ENCODE data around the gene SLC18A3. TPM values are rescaled to one million over a fixed set of nuclear protein-coding genes. Genes with fewer than 3 reads are reported as not detected.

SLC18A3 gene
- total RNA-seq, 2 experiments from 2014 or later: not detected

DNA sequence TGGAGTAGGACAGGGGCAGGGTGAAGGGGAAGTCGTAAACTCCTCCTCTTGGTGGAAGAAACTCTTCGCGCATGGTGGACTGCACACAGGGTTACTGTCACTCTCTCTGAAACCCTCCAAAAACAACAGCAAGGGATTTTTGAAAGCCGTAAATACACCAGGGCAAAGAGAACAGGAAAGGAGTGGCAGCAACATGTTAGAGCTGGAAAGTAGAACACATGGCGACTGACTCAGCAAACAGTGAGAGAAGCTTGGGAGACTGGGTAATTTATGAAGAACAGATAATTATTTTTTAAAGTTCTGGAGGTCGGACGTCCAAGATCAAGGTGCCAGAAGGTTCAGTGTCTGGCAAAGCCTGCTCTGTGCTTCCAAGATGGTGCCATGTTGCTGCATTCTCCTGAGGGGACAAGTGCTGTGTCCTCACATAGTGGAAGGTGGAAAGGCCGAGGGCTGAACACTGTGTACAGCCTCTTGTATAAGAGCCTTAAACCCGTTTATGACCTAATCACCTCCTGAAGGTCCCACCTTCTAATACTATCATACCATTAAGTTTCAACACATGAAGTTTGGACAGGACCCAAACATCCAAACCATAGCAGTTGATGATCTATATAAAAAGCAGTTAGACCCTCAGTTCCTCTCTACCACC lies 46.9 kb downstream of the SLC18A3 start:
- no peak overlapping the region for H3K27ac Mint-ChIP-seq
- intact Hi-C loops (cut with micrococcal nuclease): no loop called here
- no peak for DNase-seq
- no peak for ATAC-seq
- H3K27me3 Mint-ChIP-seq: peaks cover 4% of the 10 kb centered on the region
- POLR2A ChIA-PET: no interaction called here
- H3K36me3 Mint-ChIP-seq (ENCODE audit: low read depth): peaks cover 3% of the 10 kb centered on the region
- no peak for TF ChIP-seq CTCF (IDR thresholded peaks at IDR 0.05)
- H3K9me3 Mint-ChIP-seq: peaks cover 4% of the 10 kb centered on the region
- CTCF ChIA-PET: interaction anchor here (1.1 kb wide), 1 partner anchor 22 kb away, joined by 3 read pairs; no protein-coding TSS in a partner anchor
- H3K4me1 Mint-ChIP-seq (ENCODE audit: low read depth): no peaks in the 10 kb centered on the region
- no peak overlapping the region for H3K4me3 Mint-ChIP-seq

- Mint-ChIP-seq H3K27ac (no peak overlapping the region), H3K36me3 (ENCODE audit: low read depth) (peaks cover 3% of the 10 kb centered on the region), H3K27me3 (peaks cover 4% of the 10 kb centered on the region), H3K4me1 (ENCODE audit: low read depth) (no peaks in the 10 kb centered on the region), H3K9me3 (peaks cover 4% of the 10 kb centered on the region), H3K4me3 (no peak overlapping the region)
- ATAC-seq (no peak), DNase-seq (no peak)
- ChIA-PET POLR2A (no interaction called here), CTCF (interaction anchor here (1.1 kb wide), 1 partner anchor 23 kb away, joined by 3 read pairs; no protein-coding TSS in a partner anchor)
- no peak for TF ChIP-seq CTCF (IDR thresholded peaks at IDR 0.05)
- intact Hi-C loops (cut with micrococcal nuclease): no loop called here
Observed at GRCh38 chr10:49657606-49658005, 47.5 kb downstream of the SLC18A3 start.

- no peaks in the 10 kb centered on the region for H3K4me1 Mint-ChIP-seq (ENCODE audit: low read depth)
- ATAC-seq (no peak), DNase-seq (no peak)
- peaks cover 3% of the 10 kb centered on the region for H3K27me3 Mint-ChIP-seq
- ChIA-PET POLR2A (no interaction called here), CTCF (no interaction called here)
- intact Hi-C loops (cut with micrococcal nuclease): no loop called here
- peaks cover 3% of the 10 kb centered on the region for H3K36me3 Mint-ChIP-seq (ENCODE audit: low read depth)
- TF ChIP-seq CTCF (IDR thresholded peaks at IDR 0.05): no peak
- no peak overlapping the region for H3K4me3 Mint-ChIP-seq
- H3K27ac Mint-ChIP-seq: no peak overlapping the region
- peaks cover 4% of the 10 kb centered on the region for H3K9me3 Mint-ChIP-seq
Observed at GRCh38 chr10:49661140-49661856, 51.2 kb downstream of the SLC18A3 start.

Other genes with a start within 250 kb of the SLC18A3 start
- not detected for gene DRGX, start 214.2 kb upstream of the SLC18A3 start, total RNA-seq
- 10 to 100 TPM; 19.1 to 21.8 TPM for gene ERCC6, start 71.2 kb upstream of the SLC18A3 start, total RNA-seq
- gene CHAT, start 3.7 kb downstream of the SLC18A3 start, total RNA-seq: not detected
- gene C10orf53, start 69.3 kb downstream of the SLC18A3 start, total RNA-seq: not detected
- gene OGDHL, start 152.0 kb downstream of the SLC18A3 start, total RNA-seq: under 1 TPM; 0.40 to 0.68 TPM